ENCODE measurements around the gene KDM2B.
"Not testable (repeated sequence)": the region's sequence is repeated elsewhere in the genome, so short reads cannot be mapped to it uniquely, and the experiment has no call there.

The KDM2B gene

GRCh38 chr12:121495746-121496145 lies 85.1 kb downstream of the KDM2B start:
- peak; percentile 60 for DNase-seq

- DNase-seq = peak; percentile 27
These were observed 86.6 kb downstream of the KDM2B start for GRCh38 chr12:121494093-121494787.

- no peak for DNase-seq
These were observed 90.2 kb downstream of the KDM2B start for GRCh38 chr12:121490401-121491281.

- DNase-seq = no peak
These were observed 90.9 kb downstream of the KDM2B start for GRCh38 chr12:121489874-121490273.

- no peak for DNase-seq
These were observed 95.9 kb downstream of the KDM2B start for GRCh38 chr12:121484967-121485366.

GRCh38 chr12:121484564-121484963 lies 96.3 kb downstream of the KDM2B start:
- DNase-seq = not testable (repeated sequence)

- no peak for DNase-seq
These were observed 96.9 kb downstream of the KDM2B start for GRCh38 chr12:121483949-121484348.

- DNase-seq = no peak
These were observed 104.3 kb downstream of the KDM2B start for GRCh38 chr12:121476477-121476876.

GRCh38 chr12:121475279-121475678 lies 105.5 kb downstream of the KDM2B start:
- DNase-seq = no peak

GRCh38 chr12:121472150-121472905 lies 108.5 kb downstream of the KDM2B start:
- no peak for DNase-seq

GRCh38 chr12:121470751-121471150 lies 110.1 kb downstream of the KDM2B start:
- no peak for DNase-seq

- no peak for DNase-seq
These were observed 112.4 kb downstream of the KDM2B start for GRCh38 chr12:121468499-121468801.

- DNase-seq = no peak
These were observed 113.0 kb downstream of the KDM2B start for GRCh38 chr12:121467638-121468498.

- DNase-seq = peak; percentile 91
These were observed 113.8 kb downstream of the KDM2B start for GRCh38 chr12:121466794-121467637.

- DNase-seq = no peak
These were observed 114.7 kb downstream of the KDM2B start for GRCh38 chr12:121465921-121466793.

GRCh38 chr12:121464331-121464730 lies 116.5 kb downstream of the KDM2B start:
- no peak for DNase-seq

GRCh38 chr12:121461048-121461447 lies 119.8 kb downstream of the KDM2B start:
- DNase-seq = peak; percentile 12

- DNase-seq = no peak
These were observed 124.3 kb downstream of the KDM2B start for GRCh38 chr12:121456551-121456950.

- no peak for DNase-seq
These were observed 124.9 kb downstream of the KDM2B start for GRCh38 chr12:121455766-121456420.

- DNase-seq = no peak
These were observed 125.9 kb downstream of the KDM2B start for GRCh38 chr12:121454921-121455320.

Measured in midbrain (tissue), 1 donor.